Esophagus muscularis mucosa (tissue), 4 donors: ENCODE data around the gene JARID2. TPM values are rescaled to one million over a fixed set of nuclear protein-coding genes. Genes with fewer than 3 reads are reported as not detected.

Experiments used
- DNase-seq: peaks from one replicate; pipeline ENCODE4 v3.0.0-alpha.2; 2017; ENCODE audit errors: extremely low spot score
- H3K27ac ChIP-seq, 4 donors: fragments of 200-600 bp; sonication (generic); replicated peaks in 1 of 4; 1 replicate in 3 of 4; 2 replicates in 1 of 4; pipeline ENCODE4 v1.5.1; 2016 to 2019; ENCODE audit warnings: mild to moderate bottlenecking in 1 of 4
- H3K27me3 ChIP-seq, 4 donors: fragments of 200-600 bp; sonication (generic); one replicate each; pipeline versions ENCODE4 v1.5.1 to v1.6.0; 2016 to 2019
- H3K36me3 ChIP-seq, 4 donors: fragments of 200-600 bp; sonication (generic); one replicate each; pipeline ENCODE4 v1.5.1; 2016 to 2019
- H3K4me1 ChIP-seq, 4 donors: fragments of 200-600 bp; sonication (generic); one replicate each; pipeline ENCODE4 v1.5.1; 2016 to 2019
- H3K4me3 ChIP-seq, 4 donors: fragments of 200-600 bp; sonication (generic); 1 replicate in 2 of 4; 2 replicates in 2 of 4; pipeline ENCODE4 v1.5.1; 2016 to 2019; ENCODE audit warnings: mild to moderate bottlenecking in 4 of 4, moderate library complexity in 1 of 4
- H3K9me3 ChIP-seq, 4 donors: fragments of 200-600 bp; sonication (generic); 1 replicate in 3 of 4; 2 replicates in 1 of 4; pipeline ENCODE4 v1.5.1; 2016 to 2019
- CTCF ChIP-seq, 3 experiments: fragments of 200-600 bp in 2 of 3; fragments of 450-650 bp in 1 of 3; sonication (generic) in 2 of 3; IDR thresholded peaks; one replicate each; pipeline ENCODE4 v1.5.1; 2017 to 2019; ENCODE audit warnings: antibody characterized with exemption in 3 of 3, mild to moderate bottlenecking in 2 of 3, moderate library complexity in 1 of 3
- EP300 ChIP-seq: sonication (generic); formaldehyde crosslinking; IDR thresholded peaks from one replicate; pipeline ENCODE4 v1.6.1; 2017; ENCODE audit warnings: antibody characterized with exemption
- POLR2A ChIP-seq: fragments of 450-650 bp; IDR thresholded peaks from one replicate; pipeline ENCODE4 v1.6.1; 2017; ENCODE audit warnings: antibody characterized with exemption, moderate library complexity, mild to moderate bottlenecking, low read depth
- POLR2AphosphoS5 ChIP-seq, 2 donors: sonication (generic); formaldehyde crosslinking; IDR thresholded peaks; one replicate each; pipeline ENCODE4 v1.6.1; 2017; ENCODE audit warnings: antibody characterized with exemption in 2 of 2
- WGBS: methylation state at CpG from one replicate; pipeline ENCODE4 v1.1.5; 2018; 5-methylcytosine and 5-hydroxymethylcytosine counted together
- intact Hi-C: fragments of 100-400 bp; cut with DNase I; formaldehyde crosslinking; loops from one replicate; pipeline ENCODE4 v1.15.1; 2023
- total RNA-seq, 4 donors: library from RNA; depleted of rRNA; stranded (reverse); fragments of >200 nt; gene quantifications; one replicate each; pipeline versions ENCODE4 v1.1.0 to v1.2.1, GENCODE V29; 2016

Gene JARID2
- total RNA-seq, 4 donors from 2014 or later = 5.8 to 10.4 (median 8.1) TPM

- H3K4me1 ChIP-seq = peaks cover 47 to 72% (median 59%) of the 10 kb centered on the region in 4 donors
- intact Hi-C loops = loop anchor here (10.0 kb wide), 1 partner anchor 138 kb away; no protein-coding TSS in a partner anchor
Observed at GRCh38 chr6:15256538-15257271, 10.8 kb downstream of the JARID2 start.

GRCh38 chr6:15257357-15258132, 11.7 kb downstream of the JARID2 start:
- H3K9me3 ChIP-seq = no peaks in the 10 kb centered on the region
- peaks cover 45 to 70% (median 55%) of the 10 kb centered on the region in 4 donors for H3K4me1 ChIP-seq
- H3K27me3 ChIP-seq = no peaks in the 10 kb centered on the region
- no peak for DNase-seq
- H3K36me3 ChIP-seq = no peaks in the 10 kb centered on the region
- intact Hi-C loops = loop anchor here (10.0 kb wide), 1 partner anchor 137 kb away; no protein-coding TSS in a partner anchor
- H3K27ac ChIP-seq = no peak overlapping the region
- no peak for TF ChIP-seq POLR2AphosphoS5 (IDR thresholded peaks at IDR 0.05)
- no peak for TF ChIP-seq POLR2A
- TF ChIP-seq EP300 = no peak
- no peak for TF ChIP-seq CTCF (IDR thresholded peaks at IDR 0.05)
- no peak overlapping the region for H3K4me3 ChIP-seq
- WGBS = 88% methylated on average over 8 of the region's 8 CpGs

More at GRCh38 chr6:15256538-15257271, 10.8 kb downstream of the JARID2 start:
- Histone ChIP-seq H3K4me3 (no peak overlapping the region), H3K27ac (no peak overlapping the region), H3K27me3 (no peaks in the 10 kb centered on the region), H3K36me3 (no peaks in the 10 kb centered on the region), H3K9me3 (no peaks in the 10 kb centered on the region)
- TF ChIP-seq POLR2A (no peak), CTCF (IDR thresholded peaks at IDR 0.05) (no peak), EP300 (no peak), POLR2AphosphoS5 (IDR thresholded peaks at IDR 0.05) (no peak)
- 58% methylated on average over 9 of the region's 9 CpGs for WGBS
- DNase-seq = no peak

- peak overlapping the region in 1 of 4 donors; percentile 7 for H3K27ac ChIP-seq
- H3K4me1 ChIP-seq = peaks cover 58 to 70% (median 63%) of the 10 kb centered on the region in 4 donors
- no peak overlapping the region for H3K4me3 ChIP-seq
- H3K36me3 ChIP-seq = no peaks in the 10 kb centered on the region
- DNase-seq = no peak
- no peaks in the 10 kb centered on the region for H3K9me3 ChIP-seq
- TF ChIP-seq EP300 = no peak
- no peak for TF ChIP-seq POLR2A
- no peak for TF ChIP-seq POLR2AphosphoS5 (IDR thresholded peaks at IDR 0.05)
- no peak for TF ChIP-seq CTCF (IDR thresholded peaks at IDR 0.05)
- H3K27me3 ChIP-seq = no peaks in the 10 kb centered on the region
- 50% methylated on average over 1 of the region's 1 CpG for WGBS
- intact Hi-C loops = loop anchor here (10.0 kb wide), 1 partner anchor 135 kb away; no protein-coding TSS in a partner anchor
Observed at GRCh38 chr6:15259766-15260098, 13.9 kb downstream of the JARID2 start.

- Histone ChIP-seq H3K36me3 (no peaks in the 10 kb centered on the region), H3K27ac (peak overlapping the region in 1 of 4 donors; percentile 7), H3K4me1 (peaks cover 64 to 75% (median 68%) of the 10 kb centered on the region in 4 donors), H3K4me3 (no peak overlapping the region), H3K9me3 (no peaks in the 10 kb centered on the region), H3K27me3 (no peaks in the 10 kb centered on the region)
- 33% methylated on average over 4 of the region's 4 CpGs for WGBS
- TF ChIP-seq POLR2A (no peak), POLR2AphosphoS5 (IDR thresholded peaks at IDR 0.05) (no peak), EP300 (no peak), CTCF (IDR thresholded peaks at IDR 0.05) (no peak)
- intact Hi-C loops = no loop called here
- no peak for DNase-seq
Observed at GRCh38 chr6:15260099-15260821, 14.4 kb downstream of the JARID2 start.
